GM15510 (cell line): Measurements from ENCODE around the gene MYOZ1.

Source experiments
- POLR2A ChIP-seq: IDR thresholded peaks from 3 replicates; pipeline ENCODE4 v1.6.1; 2011; ENCODE audit warnings: borderline replicate concordance; ENCODE audit not compliant: insufficient read length; ENCODE audit errors: extremely low read depth

Gene MYOZ1

GRCh38 chr10:73641328-73642060 is at the start of gene MYOZ1:
Gene MYOZ1 (minus strand): TSS chr10:73641474. CDS start chr10:73640017, 1,457 bp downstream.
- TF ChIP-seq POLR2A = no peak

- no peak for TF ChIP-seq POLR2A
Measured at GRCh38 chr10:73655990-73656298, 14.7 kb upstream of the MYOZ1 start, which contains the start of gene SYNPO2L. Gene SYNPO2L (minus strand): TSS chr10:73656029. CDS start chr10:73655922, 107 bp downstream.

DNA sequence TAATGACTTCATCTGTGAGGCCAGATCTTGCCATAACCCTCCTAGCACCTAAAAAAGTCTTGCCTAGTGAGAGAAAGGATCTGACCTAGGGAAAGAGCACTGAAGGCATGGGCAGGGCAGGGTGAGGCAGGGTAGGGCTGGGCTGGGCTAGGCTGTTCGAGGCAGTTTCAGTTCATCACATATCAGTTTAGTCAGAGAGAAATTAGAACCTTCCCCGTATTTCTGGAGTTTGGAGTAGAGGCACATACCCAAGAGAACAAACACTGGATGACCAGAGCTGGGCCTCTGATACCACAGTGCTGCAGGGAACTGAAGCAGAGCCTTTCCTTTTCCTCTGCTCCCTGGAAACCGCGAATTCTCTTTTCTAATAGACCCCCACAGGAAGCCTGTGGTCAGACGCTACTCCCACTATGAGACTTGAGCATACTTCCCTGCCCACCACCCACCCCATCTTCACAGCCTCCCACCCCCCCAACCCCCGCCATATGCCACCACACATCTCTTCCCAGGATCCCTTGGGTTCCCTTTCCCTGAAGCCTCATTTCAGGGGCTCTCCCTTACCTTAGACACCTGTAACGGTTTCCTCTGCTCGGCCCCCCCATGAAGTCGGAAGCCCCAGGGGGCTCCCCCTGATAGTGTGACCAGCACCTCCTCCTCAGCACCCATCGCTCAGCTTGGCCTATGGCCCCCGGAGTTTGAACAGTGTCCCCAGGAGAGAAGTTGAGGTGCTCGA is 14.1 kb upstream of the MYOZ1 start:
- TF ChIP-seq POLR2A = no peak

GRCh38 chr10:73653701-73654100 is 12.4 kb upstream of the MYOZ1 start:
- no peak for TF ChIP-seq POLR2A

GRCh38 chr10:73653195-73653594 is 11.9 kb upstream of the MYOZ1 start:
- no peak for TF ChIP-seq POLR2A

GRCh38 chr10:73650537-73651331 is 9.5 kb upstream of the MYOZ1 start:
- TF ChIP-seq POLR2A = no peak

GRCh38 chr10:73649876-73650536 is 8.7 kb upstream of the MYOZ1 start:
- no peak for TF ChIP-seq POLR2A

- no peak for TF ChIP-seq POLR2A
Measured at GRCh38 chr10:73648975-73649829, 7.9 kb upstream of the MYOZ1 start.

DNA sequence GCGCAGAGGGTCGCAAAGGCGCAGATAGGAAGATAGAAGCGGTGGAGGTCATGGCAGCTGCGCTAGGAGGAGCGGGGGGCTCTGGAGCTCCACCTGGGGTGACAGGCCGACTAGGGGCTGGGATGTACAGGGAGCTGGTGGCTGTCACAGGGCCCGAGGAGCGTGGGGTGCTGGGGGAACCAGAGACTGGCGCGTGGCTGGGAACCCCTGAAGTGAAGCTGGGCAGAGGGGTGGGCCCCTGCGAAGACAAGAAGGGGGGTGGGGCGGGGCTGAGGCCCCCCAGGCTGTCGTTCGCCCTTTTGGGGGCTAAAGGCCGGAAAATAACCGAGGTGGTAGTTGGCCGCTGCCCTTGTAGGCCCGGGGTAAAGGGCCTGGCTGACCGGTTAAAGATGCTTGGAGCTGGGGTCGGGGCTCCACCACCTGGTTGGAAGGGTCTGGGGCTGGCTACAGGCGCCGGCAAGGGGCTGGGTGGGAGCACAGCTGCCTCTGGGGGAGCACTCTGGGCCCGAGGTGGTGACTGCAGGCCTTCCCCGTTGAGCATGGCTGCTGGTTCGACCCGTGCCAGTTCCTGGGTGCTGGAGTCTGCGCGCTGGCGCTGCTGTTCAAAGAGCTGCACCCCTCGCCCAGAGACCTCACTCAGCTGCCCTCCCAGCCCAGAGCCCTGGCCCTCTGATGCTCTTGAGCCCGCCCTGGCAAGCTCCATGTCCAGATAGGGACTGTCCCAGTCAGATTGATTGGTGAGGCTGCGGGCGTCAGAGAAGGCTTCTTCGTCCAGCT is 6.8 kb upstream of the MYOZ1 start:
- no peak for TF ChIP-seq POLR2A

- TF ChIP-seq POLR2A = peak; percentile 22
Measured at GRCh38 chr10:73647211-73647874, 6.1 kb upstream of the MYOZ1 start.

- TF ChIP-seq POLR2A = no peak
Measured at GRCh38 chr10:73646598-73647041, 5.3 kb upstream of the MYOZ1 start.

DNA sequence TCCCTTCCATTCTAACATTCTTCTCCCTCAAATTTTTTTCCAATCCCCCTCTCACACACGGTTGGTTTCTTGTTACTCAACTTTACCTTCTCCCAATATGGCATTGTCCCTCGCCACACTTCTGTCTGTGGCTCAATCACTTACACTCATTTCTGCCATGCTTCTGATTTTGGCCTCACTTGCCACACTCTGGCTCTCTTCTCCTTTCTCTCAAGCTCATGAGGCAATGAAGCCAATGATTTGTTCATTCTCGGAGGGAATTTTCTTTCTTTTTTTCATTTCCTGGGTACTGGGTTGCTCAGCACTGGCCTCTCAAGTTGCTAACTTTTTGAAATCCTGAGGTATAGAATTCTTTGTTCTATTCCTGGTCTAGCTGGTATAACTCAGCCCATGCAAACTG is 4.0 kb upstream of the MYOZ1 start:
- no peak for TF ChIP-seq POLR2A

DNA sequence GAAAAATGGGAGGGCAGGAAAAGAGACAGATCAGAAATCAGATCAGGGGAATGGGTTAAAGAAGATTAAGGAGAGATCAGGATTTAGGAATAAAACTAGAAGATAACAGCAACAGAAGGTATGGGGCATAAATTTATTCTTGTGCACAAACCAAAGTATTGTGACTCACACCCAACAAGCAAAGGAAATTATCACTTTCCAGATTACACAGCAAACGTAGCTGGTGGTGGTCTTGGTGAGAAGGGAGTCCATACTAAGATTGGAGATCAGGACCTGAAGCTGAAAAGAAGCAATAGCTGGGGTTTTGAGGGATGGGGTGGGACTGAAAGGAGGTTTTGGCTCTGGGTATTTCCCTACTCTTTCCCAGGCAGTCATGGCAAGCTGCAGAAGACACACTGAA is 3.5 kb upstream of the MYOZ1 start:
- TF ChIP-seq POLR2A = no peak
